GM20431 (cell line): Measurements from ENCODE around the gene CDHR4.
"Not testable (repeated sequence)": the region's sequence is repeated elsewhere in the genome, so short reads cannot be mapped to it uniquely, and the experiment has no call there.

Experiments
- in situ Hi-C: fragments of 300-500 bp; cut with MseI, MboI; formaldehyde crosslinking; loops from one replicate; pipeline ENCODE4 v1.15.0; 2020; ENCODE audit warnings: low sequenced_read_pairs; ENCODE audit not compliant: unreplicated experiment

CDHR4 gene

GRCh38 chr3:49799761-49800160, at the start of gene CDHR4:
Gene CDHR4 (minus strand): TSS chr3:49799873. CDS start chr3:49799812, 61 bp downstream.
- in situ Hi-C loops = no loop called here

GRCh38 chr3:49845694-49846093, 46.0 kb upstream of the CDHR4 start:
- in situ Hi-C loops = no loop called here

- in situ Hi-C loops = no loop called here
Observed at GRCh38 chr3:49844464-49845183, 45.0 kb upstream of the CDHR4 start.

- in situ Hi-C loops = no loop called here
Observed at GRCh38 chr3:49842843-49843517, 43.3 kb upstream of the CDHR4 start.

- in situ Hi-C loops = no loop called here
Observed at GRCh38 chr3:49841806-49842205, 42.1 kb upstream of the CDHR4 start.

GRCh38 chr3:49841126-49841696, 41.5 kb upstream of the CDHR4 start:
- in situ Hi-C loops = no loop called here

- in situ Hi-C loops = no loop called here
Observed at GRCh38 chr3:49840388-49840787, 40.7 kb upstream of the CDHR4 start.

GRCh38 chr3:49839193-49839809, 39.6 kb upstream of the CDHR4 start:
- in situ Hi-C loops = no loop called here

- in situ Hi-C loops = no loop called here
Observed at GRCh38 chr3:49831341-49831740, 31.7 kb upstream of the CDHR4 start.

- in situ Hi-C loops = no loop called here
Observed at GRCh38 chr3:49826016-49826415, 26.3 kb upstream of the CDHR4 start.

- in situ Hi-C loops = not testable (repeated sequence)
Observed at GRCh38 chr3:49823131-49823530, 23.5 kb upstream of the CDHR4 start.

GRCh38 chr3:49813497-49814174, 14.0 kb upstream of the CDHR4 start, which contains the start of gene UBA7:
Gene UBA7 (minus strand): TSS chr3:49813953. CDS start chr3:49813787, 166 bp downstream.
- in situ Hi-C loops = no loop called here

- in situ Hi-C loops = no loop called here
Observed at GRCh38 chr3:49812916-49813496, 13.3 kb upstream of the CDHR4 start.

GRCh38 chr3:49807431-49808114, 7.9 kb upstream of the CDHR4 start:
- in situ Hi-C loops = no loop called here

- in situ Hi-C loops = no loop called here
Observed at GRCh38 chr3:49806850-49807249, 7.2 kb upstream of the CDHR4 start.

- in situ Hi-C loops = no loop called here
Observed at GRCh38 chr3:49805897-49806701, 6.4 kb upstream of the CDHR4 start.

- in situ Hi-C loops = no loop called here
Observed at GRCh38 chr3:49805367-49805782, 5.7 kb upstream of the CDHR4 start.
